A673 (cell line): ENCODE data around the gene AGAP5.

Experiments used
- EZH2 ChIP-seq: fragments of 200-600 bp; sonication (generic); IDR thresholded peaks from 2 replicates; pipeline ENCODE4 v1.6.1; 2017; ENCODE audit warnings: borderline replicate concordance, low read depth, mild to moderate bottlenecking, mixed read lengths, antibody characterized with exemption, low read length; ENCODE audit not compliant: poor library complexity, severe bottlenecking
- TF ChIP-seq, protein P1 (sequence below): fragments of 300-800, 200-600 bp; sonication (generic); conservative IDR thresholded peaks from 2 replicates; pipeline ENCODE4 v1.5.1; 2017; ENCODE audit warnings: low read depth, mild to moderate bottlenecking, antibody characterized with exemption, low read length, moderate library complexity, mixed read lengths

DNA sequence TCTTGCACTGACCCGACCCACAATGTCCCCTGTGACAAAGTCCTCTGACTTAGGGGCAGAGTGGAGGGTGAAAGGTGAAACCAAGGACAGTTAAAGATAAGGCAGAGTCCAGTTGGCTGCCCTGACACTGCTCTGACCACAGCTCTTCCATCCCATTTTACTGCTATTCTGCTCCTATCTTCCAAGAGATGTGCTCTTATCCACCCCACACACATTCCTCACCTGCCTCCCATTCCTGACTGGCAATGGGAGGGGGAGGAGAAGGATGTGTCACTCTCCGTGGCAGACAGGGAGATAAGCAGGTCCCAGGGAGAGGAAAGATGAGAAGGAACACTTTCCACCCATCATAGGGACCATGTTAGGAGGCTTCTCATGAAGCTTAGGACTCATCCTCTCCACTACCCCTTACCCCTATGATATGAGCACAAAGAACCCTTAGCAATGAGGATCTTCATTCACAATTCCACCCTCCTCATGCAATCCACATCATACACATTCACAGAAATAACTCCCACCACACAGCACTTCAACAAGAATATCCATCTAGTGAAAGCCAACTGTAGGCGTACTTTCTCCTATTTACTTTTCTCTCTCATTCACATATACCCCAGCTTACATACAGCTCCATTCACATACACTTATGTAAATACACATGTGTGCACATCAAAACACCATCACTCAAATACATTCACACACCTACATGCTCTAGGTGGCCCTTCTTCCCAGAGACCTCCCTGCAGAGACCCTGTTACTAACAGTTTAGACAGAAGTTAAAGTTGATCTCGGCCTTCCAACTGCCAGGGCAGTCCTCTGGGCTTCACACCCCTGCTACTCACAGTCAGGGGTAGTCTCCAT lies 48.7 kb downstream of the AGAP5 start:
- TF ChIP-seq, protein P1, sequence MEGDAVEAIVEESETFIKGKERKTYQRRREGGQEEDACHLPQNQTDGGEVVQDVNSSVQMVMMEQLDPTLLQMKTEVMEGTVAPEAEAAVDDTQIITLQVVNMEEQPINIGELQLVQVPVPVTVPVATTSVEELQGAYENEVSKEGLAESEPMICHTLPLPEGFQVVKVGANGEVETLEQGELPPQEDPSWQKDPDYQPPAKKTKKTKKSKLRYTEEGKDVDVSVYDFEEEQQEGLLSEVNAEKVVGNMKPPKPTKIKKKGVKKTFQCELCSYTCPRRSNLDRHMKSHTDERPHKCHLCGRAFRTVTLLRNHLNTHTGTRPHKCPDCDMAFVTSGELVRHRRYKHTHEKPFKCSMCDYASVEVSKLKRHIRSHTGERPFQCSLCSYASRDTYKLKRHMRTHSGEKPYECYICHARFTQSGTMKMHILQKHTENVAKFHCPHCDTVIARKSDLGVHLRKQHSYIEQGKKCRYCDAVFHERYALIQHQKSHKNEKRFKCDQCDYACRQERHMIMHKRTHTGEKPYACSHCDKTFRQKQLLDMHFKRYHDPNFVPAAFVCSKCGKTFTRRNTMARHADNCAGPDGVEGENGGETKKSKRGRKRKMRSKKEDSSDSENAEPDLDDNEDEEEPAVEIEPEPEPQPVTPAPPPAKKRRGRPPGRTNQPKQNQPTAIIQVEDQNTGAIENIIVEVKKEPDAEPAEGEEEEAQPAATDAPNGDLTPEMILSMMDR, result no peak
- TF ChIP-seq EZH2, result no peak
